H1 (cell line): ENCODE results near the gene LAMTOR3.

ENCODE experiments used
- ATF3 ChIP-seq: IDR thresholded peaks from 2 replicates; pipeline ENCODE4 v1.6.1; 2011; ENCODE audit warnings: low read depth, mild to moderate bottlenecking, low read length; ENCODE audit not compliant: insufficient read depth
- CTCF ChIP-seq, 3 experiments: IDR thresholded peaks; 1 replicate in 2 of 3; 2 replicates in 1 of 3; pipeline versions ENCODE4 v1.5.1 to v1.6.1; 2011; ENCODE audit warnings: low read length in 3 of 3, mild to moderate bottlenecking in 3 of 3, inconsistent platforms in 2 of 3, low read depth in 1 of 3, moderate library complexity in 1 of 3; ENCODE audit not compliant: insufficient read depth in 1 of 3; ENCODE audit errors: control extremely low read depth in 1 of 3
- EP300 ChIP-seq, 2 experiments: IDR thresholded peaks; 1 replicate in 1 of 2; 2 replicates in 1 of 2; pipeline ENCODE4 v1.6.1; 2011 to 2012; ENCODE audit warnings: low read depth in 2 of 2, low read length in 2 of 2, mild to moderate bottlenecking in 2 of 2, borderline replicate concordance in 1 of 2, inconsistent platforms in 1 of 2, moderate library complexity in 1 of 2
- POLR2AphosphoS5 ChIP-seq: IDR thresholded peaks from 2 replicates; pipeline ENCODE4 v1.6.1; 2011; ENCODE audit warnings: low read depth, low read length
- POU5F1 ChIP-seq: IDR thresholded peaks from 2 replicates; pipeline ENCODE4 v1.6.1; 2011; ENCODE audit warnings: low read depth, mild to moderate bottlenecking, low read length, moderate library complexity
- SIN3A ChIP-seq, 2 experiments: IDR thresholded peaks in 1 of 2; conservative IDR thresholded peaks in 1 of 2; 2 replicates each; pipeline ENCODE4 v1.6.1; 2011 to 2012; ENCODE audit warnings: low read length in 2 of 2, improper control_type of control experiment in 1 of 2, low read depth in 1 of 2, mild to moderate bottlenecking in 1 of 2

- TF ChIP-seq CTCF (IDR thresholded peaks at IDR 0.05; ENCODE audit: control extremely low read depth in 1 of 3, insufficient read depth in 1 of 3, low read depth in 1 of 3, low read length in 3 of 3) (no peak), SIN3A (conservative IDR thresholded peaks at IDR 0.05 in 1 of 2, IDR thresholded peaks at IDR 0.05 in 1 of 2; ENCODE audit: low read depth in 1 of 2, low read length in 2 of 2) (no peak), POU5F1 (no peak), EP300 (IDR thresholded peaks at IDR 0.05; ENCODE audit: borderline replicate concordance in 1 of 2, low read depth in 2 of 2, low read length in 2 of 2) (no peak), ATF3 (no peak), POLR2AphosphoS5 (no peak)
These were observed 26.9 kb upstream of the LAMTOR3 start for GRCh38 chr4:99921174-99921573.
